ENCODE data around the gene NGFR. TPM values are rescaled to one million over a fixed set of nuclear protein-coding genes. Genes with fewer than 3 reads are reported as not detected.

The NGFR gene
- total RNA-seq, 1 donor: not detected

GRCh38 chr17:49452661-49453060 lies 42.4 kb upstream of the NGFR start:
- no peak overlapping the region for H3K4me3 ChIP-seq (ENCODE audit: low read depth, low read length)
- DNase-seq (ENCODE audit: low read depth): no peak
- no peak for TF ChIP-seq CTCF (IDR thresholded peaks at IDR 0.05; ENCODE audit: insufficient read depth, low read length)

- DNase-seq (ENCODE audit: low read depth): no peak
- no peak for TF ChIP-seq CTCF (IDR thresholded peaks at IDR 0.05; ENCODE audit: insufficient read depth, low read length)
- H3K4me3 ChIP-seq (ENCODE audit: low read depth, low read length): no peak overlapping the region
These were observed 41.0 kb upstream of the NGFR start for GRCh38 chr17:49454050-49454449.

GRCh38 chr17:49455272-49455861 lies 39.7 kb upstream of the NGFR start:
- H3K4me3 ChIP-seq (ENCODE audit: low read depth, low read length): no peak overlapping the region
- TF ChIP-seq CTCF (IDR thresholded peaks at IDR 0.05; ENCODE audit: insufficient read depth, low read length): no peak
- DNase-seq (ENCODE audit: low read depth): no peak

GRCh38 chr17:49456183-49456965 lies 38.7 kb upstream of the NGFR start:
- no peak for TF ChIP-seq CTCF (IDR thresholded peaks at IDR 0.05; ENCODE audit: insufficient read depth, low read length)
- H3K4me3 ChIP-seq (ENCODE audit: low read depth, low read length): no peak overlapping the region
- peak; percentile 81 for DNase-seq (ENCODE audit: low read depth)

- H3K4me3 ChIP-seq (ENCODE audit: low read depth, low read length): no peak overlapping the region
- DNase-seq (ENCODE audit: low read depth): no peak
- TF ChIP-seq CTCF (IDR thresholded peaks at IDR 0.05; ENCODE audit: insufficient read depth, low read length): no peak
These were observed 37.2 kb upstream of the NGFR start for GRCh38 chr17:49457564-49458535.

- DNase-seq (ENCODE audit: low read depth): no peak
These were observed 35.6 kb upstream of the NGFR start for GRCh38 chr17:49459401-49459984.

More at GRCh38 chr17:49459401-49459984, 35.6 kb upstream of the NGFR start:
- TF ChIP-seq CTCF (IDR thresholded peaks at IDR 0.05; ENCODE audit: insufficient read depth, low read length): no peak
- no peak overlapping the region for H3K4me3 ChIP-seq (ENCODE audit: low read depth, low read length)
